ENCODE results near the gene CXCR3.

DNA sequence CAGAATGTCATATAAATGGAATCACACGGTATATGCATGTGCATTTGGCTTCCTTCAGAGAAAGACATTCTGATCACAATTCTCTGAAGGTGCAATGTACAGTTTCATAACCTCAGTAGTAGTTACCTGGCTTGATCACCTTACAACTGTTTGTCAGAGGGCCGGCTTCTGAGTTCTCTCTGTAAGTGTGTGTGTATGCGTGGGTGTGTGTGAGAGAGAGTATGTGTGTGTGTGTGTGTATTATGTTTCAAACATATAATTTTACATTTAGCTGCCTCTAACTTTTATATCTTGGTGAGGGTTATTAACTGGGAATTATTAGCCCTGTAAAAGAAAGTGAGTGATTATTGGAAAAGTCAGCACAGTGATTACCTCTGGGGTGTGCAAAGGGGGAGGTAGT, 41.0 kb upstream of the CXCR3 start:
- no peak for TF ChIP-seq CTCF (IDR thresholded peaks at IDR 0.05; ENCODE audit: low read depth, low read length)
- no peak for TF ChIP-seq MYC (IDR thresholded peaks at IDR 0.05; ENCODE audit: low read depth, low read length)
- no peak for TF ChIP-seq POLR2A (IDR thresholded peaks at IDR 0.05; ENCODE audit: extremely low read depth, insufficient read length)
- TF ChIP-seq, protein P1, sequence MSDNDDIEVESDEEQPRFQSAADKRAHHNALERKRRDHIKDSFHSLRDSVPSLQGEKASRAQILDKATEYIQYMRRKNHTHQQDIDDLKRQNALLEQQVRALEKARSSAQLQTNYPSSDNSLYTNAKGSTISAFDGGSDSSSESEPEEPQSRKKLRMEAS (IDR thresholded peaks at IDR 0.05; ENCODE audit: low read depth, low read length): no peak

Measured in NB4 (cell line).